Liver (tissue), 3 donors: ENCODE results near the gene SLC22A31.
A peak's percentile ranks its signal among the peaks of the same experiment; 100 is the strongest.

ENCODE experiments used
- GABPA ChIP-seq, 2 donors: IDR thresholded peaks in 1 of 2; conservative IDR thresholded peaks in 1 of 2; 2 replicates each; pipeline ENCODE4 v1.6.1; 2016; ENCODE audit warnings: antibody characterized with exemption in 2 of 2, mild to moderate bottlenecking in 1 of 2, moderate library complexity in 1 of 2
- RAD21 ChIP-seq, 2 donors: IDR thresholded peaks; 2 replicates each; pipeline ENCODE4 v1.6.1; 2016; ENCODE audit warnings: antibody characterized with exemption in 2 of 2, mild to moderate bottlenecking in 2 of 2
- RXRA ChIP-seq, 2 donors: IDR thresholded peaks; 2 replicates each; pipeline ENCODE4 v1.6.1; 2017 to 2018; ENCODE audit warnings: antibody characterized with exemption in 2 of 2, mild to moderate bottlenecking in 1 of 2
- TAF1 ChIP-seq: conservative IDR thresholded peaks from 2 replicates; pipeline ENCODE4 v1.6.1; 2016; ENCODE audit warnings: antibody characterized with exemption, mild to moderate bottlenecking
- YY1 ChIP-seq: IDR thresholded peaks from 2 replicates; pipeline ENCODE4 v1.6.1; 2016; ENCODE audit warnings: antibody characterized with exemption, mild to moderate bottlenecking
- TF ChIP-seq, protein P1 (sequence below): fragments of 150-350 bp; IDR thresholded peaks from 2 replicates; pipeline ENCODE4 v1.5.1; 2017; ENCODE audit warnings: improper control_type of control experiment, low read depth, low read length; ENCODE audit not compliant: missing input control
- TF ChIP-seq, protein P2 (sequence below): IDR thresholded peaks from 2 replicates; pipeline ENCODE4 v1.6.1; 2016; ENCODE audit warnings: antibody characterized with exemption
- TF ChIP-seq, protein P3 (sequence below): IDR thresholded peaks from 2 replicates; pipeline ENCODE4 v1.6.1; 2016; ENCODE audit warnings: antibody characterized with exemption, mild to moderate bottlenecking
- donor health status: healthy.
- donor health status: healthy.

DNA sequence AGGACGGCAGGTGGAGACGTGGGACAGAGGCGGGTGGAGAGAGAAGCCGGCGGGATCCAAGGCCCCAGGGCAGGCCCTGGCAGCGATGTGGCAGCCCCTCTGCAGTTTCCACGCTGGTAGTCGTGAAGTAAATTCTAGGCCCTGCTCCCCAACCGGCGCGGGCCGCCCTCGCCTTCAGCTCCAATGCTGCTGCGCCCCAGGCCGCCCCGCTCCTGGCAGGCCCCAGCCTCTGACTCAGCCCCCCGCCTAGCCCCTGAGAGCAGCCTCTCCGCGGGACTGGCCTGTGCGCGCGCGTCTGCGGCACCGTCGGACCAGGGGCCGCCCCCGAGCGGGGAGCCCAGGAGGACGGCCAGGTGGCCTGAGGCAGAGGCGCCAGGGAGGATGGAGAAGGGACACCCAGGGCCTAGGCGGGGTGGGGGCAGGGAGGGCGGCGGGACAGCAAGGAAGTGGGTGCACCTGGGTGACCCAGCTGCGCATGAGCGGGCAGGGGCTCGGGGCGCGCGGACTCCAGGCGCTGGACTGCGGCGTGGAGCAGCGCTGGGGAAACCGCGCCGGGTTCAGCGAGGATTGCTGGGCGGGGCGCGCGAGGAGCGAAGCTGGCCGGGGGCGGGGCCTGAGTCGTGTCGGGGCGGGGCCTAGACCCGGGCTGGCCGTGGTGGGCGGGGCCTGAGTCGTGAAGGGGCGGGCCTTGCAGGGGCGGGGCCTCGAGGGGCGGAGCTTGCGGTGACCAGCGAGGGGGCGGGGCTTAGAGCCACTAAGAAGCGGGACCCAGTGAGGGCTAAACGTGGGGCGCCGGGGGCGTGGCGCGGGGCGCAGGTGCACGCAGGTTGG lies 46.8 kb upstream of the SLC22A31 start:
- TF ChIP-seq, protein P1, sequence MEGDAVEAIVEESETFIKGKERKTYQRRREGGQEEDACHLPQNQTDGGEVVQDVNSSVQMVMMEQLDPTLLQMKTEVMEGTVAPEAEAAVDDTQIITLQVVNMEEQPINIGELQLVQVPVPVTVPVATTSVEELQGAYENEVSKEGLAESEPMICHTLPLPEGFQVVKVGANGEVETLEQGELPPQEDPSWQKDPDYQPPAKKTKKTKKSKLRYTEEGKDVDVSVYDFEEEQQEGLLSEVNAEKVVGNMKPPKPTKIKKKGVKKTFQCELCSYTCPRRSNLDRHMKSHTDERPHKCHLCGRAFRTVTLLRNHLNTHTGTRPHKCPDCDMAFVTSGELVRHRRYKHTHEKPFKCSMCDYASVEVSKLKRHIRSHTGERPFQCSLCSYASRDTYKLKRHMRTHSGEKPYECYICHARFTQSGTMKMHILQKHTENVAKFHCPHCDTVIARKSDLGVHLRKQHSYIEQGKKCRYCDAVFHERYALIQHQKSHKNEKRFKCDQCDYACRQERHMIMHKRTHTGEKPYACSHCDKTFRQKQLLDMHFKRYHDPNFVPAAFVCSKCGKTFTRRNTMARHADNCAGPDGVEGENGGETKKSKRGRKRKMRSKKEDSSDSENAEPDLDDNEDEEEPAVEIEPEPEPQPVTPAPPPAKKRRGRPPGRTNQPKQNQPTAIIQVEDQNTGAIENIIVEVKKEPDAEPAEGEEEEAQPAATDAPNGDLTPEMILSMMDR, result no peak
- TF ChIP-seq, protein P2, sequence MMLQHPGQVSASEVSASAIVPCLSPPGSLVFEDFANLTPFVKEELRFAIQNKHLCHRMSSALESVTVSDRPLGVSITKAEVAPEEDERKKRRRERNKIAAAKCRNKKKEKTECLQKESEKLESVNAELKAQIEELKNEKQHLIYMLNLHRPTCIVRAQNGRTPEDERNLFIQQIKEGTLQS, result no peak
- TF ChIP-seq YY1 (no peak), RAD21 (IDR thresholded peaks at IDR 0.05) (no peak), GABPA (IDR thresholded peaks at IDR 0.05 in 1 of 2, conservative IDR thresholded peaks at IDR 0.05 in 1 of 2) (peak in 1 of 2 donors; percentile 12), RXRA (IDR thresholded peaks at IDR 0.05) (no peak), TAF1 (no peak)
- TF ChIP-seq, protein P3, sequence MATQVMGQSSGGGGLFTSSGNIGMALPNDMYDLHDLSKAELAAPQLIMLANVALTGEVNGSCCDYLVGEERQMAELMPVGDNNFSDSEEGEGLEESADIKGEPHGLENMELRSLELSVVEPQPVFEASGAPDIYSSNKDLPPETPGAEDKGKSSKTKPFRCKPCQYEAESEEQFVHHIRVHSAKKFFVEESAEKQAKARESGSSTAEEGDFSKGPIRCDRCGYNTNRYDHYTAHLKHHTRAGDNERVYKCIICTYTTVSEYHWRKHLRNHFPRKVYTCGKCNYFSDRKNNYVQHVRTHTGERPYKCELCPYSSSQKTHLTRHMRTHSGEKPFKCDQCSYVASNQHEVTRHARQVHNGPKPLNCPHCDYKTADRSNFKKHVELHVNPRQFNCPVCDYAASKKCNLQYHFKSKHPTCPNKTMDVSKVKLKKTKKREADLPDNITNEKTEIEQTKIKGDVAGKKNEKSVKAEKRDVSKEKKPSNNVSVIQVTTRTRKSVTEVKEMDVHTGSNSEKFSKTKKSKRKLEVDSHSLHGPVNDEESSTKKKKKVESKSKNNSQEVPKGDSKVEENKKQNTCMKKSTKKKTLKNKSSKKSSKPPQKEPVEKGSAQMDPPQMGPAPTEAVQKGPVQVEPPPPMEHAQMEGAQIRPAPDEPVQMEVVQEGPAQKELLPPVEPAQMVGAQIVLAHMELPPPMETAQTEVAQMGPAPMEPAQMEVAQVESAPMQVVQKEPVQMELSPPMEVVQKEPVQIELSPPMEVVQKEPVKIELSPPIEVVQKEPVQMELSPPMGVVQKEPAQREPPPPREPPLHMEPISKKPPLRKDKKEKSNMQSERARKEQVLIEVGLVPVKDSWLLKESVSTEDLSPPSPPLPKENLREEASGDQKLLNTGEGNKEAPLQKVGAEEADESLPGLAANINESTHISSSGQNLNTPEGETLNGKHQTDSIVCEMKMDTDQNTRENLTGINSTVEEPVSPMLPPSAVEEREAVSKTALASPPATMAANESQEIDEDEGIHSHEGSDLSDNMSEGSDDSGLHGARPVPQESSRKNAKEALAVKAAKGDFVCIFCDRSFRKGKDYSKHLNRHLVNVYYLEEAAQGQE, result no peak
